ENCODE measurements around the gene HPDL.

DNA sequence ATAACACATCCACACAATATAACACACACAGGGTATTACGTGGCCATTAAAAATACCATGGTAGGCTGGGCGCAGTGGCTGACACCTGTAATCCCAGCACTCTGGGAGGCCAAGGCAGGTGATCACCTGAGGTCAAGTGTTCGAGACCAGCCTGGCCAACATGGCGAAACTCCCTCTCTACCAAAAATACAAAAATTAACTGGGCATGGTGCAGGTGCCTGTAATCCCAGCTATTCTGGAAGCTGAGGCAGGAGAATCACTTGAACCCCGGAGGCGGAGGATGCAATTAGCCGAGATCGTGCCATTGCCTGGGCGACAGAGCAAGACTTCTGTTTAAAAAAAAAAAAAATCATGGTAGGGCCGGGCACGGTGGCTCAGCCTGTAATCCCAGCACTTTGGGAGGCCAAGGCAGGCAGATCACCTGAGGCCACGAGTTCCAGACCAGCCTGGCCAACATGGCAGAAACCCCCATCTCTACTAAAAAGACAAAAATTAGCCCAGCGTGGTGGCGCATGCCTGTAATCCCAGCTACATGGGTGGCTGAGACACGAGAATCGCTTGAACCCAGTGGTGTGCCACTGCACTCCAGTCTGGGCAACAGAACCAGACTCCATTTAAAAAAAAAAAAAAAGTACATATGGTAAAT lies 24.1 kb upstream of the HPDL start:
- TF ChIP-seq, protein P1, sequence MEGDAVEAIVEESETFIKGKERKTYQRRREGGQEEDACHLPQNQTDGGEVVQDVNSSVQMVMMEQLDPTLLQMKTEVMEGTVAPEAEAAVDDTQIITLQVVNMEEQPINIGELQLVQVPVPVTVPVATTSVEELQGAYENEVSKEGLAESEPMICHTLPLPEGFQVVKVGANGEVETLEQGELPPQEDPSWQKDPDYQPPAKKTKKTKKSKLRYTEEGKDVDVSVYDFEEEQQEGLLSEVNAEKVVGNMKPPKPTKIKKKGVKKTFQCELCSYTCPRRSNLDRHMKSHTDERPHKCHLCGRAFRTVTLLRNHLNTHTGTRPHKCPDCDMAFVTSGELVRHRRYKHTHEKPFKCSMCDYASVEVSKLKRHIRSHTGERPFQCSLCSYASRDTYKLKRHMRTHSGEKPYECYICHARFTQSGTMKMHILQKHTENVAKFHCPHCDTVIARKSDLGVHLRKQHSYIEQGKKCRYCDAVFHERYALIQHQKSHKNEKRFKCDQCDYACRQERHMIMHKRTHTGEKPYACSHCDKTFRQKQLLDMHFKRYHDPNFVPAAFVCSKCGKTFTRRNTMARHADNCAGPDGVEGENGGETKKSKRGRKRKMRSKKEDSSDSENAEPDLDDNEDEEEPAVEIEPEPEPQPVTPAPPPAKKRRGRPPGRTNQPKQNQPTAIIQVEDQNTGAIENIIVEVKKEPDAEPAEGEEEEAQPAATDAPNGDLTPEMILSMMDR (IDR thresholded peaks at IDR 0.05; ENCODE audit: poor library complexity) = no peak
- no peak for TF ChIP-seq EZH2 (IDR thresholded peaks at IDR 0.05; ENCODE audit: borderline replicate concordance)

Data from hepatocyte (in vitro differentiated cells).